Stimulated activated CD8-positive, alpha-beta memory T cell treated with anti-CD3 and anti-CD28 coated beads, Interleukin-7, amount 100 ng/mL, for 1 hour (primary cell): ENCODE results near the gene GPR162.
A peak's percentile ranks its signal among the peaks of the same experiment; 100 is the strongest.

Experiments used
- DNase-seq, 2 donors: peaks; one replicate each; pipeline ENCODE4 v3.0.0-alpha.2; 2020; ENCODE audit warnings: low read depth in 2 of 2

Gene GPR162

DNA sequence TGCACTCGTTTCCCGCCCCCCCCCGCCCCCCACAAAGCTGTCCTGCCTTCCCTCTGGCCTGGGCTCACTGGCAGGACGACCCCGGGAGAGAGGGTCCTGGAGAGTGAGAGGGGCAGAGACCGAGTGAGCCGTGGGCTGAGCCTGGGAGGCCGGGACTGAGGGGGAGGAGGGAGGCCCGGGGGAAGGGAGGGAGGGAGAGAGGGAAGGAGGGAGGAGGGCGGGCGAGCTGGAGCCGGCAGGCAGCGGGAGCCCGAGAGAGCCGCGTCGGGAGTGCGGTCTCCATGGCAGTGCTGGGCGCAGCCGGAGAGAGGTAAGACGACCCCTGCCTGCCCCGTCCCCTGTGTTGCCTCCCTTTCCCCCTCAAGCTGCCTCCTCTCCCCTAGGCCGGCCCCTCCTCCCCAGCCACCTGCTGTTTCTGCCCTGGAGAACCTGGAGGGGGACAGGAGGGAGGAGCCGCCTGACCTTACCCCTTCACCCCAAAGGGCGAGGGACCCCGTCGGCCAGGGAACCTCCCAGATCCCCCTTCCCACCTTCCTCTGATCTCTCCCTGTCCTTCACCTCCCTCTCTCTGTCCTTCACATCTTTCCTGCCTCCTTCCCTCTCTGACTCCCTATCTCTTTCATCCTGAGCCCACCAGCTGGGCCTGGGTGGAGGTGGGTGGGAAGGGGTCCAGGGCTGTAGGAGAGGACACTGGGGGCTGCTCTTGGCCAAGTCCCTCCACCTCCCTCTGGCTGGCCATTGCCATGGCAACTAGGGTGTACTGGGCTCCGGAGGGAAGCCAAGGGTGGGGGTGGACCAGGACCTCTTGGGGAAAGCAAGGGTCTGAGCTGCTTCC, at the start of gene GPR162:
Gene GPR162, plus strand, starts transcription at position 231 of the 835 bp plus-strand sequence. CDS start 2,078 bp downstream, outside the sequence.
- DNase-seq = no peak

DNA sequence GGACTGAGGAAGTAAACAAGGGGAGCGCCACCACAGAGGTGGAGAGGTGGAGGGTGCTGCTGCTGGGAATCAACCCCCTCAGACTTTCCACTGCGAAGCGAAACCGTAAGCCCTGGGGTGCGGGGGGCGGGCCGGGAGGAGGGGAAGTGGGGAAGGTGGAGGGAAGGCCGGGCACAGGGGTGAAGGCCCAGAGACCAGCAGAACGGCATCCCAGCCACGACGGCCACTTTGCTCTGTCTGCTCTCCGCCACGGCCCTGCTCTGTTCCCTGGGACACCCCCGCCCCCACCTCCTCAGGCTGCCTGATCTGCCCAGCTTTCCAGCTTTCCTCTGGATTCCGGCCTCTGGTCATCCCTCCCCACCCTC, 49.3 kb upstream of the GPR162 start, which contains the start of gene LAG3:
Gene LAG3, plus strand, starts transcription at position 190 of the 365 bp plus-strand sequence. CDS start 333 bp downstream, outside the sequence.
- DNase-seq = peak in 1 of 2 donors; percentile 38

- no peak for DNase-seq
Observed at GRCh38 chr12:6772726-6773589, 48.7 kb upstream of the GPR162 start.

GRCh38 chr12:6773590-6774351, 47.9 kb upstream of the GPR162 start:
- DNase-seq = no peak

DNA sequence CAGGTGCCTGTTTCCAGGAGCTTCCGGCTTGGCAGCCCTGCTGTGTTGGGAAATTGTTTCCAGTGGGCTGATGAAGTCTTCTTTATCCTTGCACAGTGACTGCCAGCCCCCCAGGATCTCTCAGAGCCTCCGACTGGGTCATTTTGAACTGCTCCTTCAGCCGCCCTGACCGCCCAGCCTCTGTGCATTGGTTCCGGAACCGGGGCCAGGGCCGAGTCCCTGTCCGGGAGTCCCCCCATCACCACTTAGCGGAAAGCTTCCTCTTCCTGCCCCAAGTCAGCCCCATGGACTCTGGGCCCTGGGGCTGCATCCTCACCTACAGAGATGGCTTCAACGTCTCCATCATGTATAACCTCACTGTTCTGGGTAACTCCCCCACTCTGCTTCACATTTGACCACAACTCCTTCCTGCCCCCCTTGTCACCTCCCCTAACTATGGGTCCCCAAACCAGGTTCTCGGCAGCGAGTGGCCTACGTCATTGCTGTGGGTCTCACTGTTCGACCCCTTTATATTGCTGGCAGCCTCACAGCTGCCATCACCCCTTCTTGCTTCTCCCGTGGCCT, 47.0 kb upstream of the GPR162 start:
- DNase-seq = no peak

- no peak for DNase-seq
Observed at GRCh38 chr12:6775185-6776174, 46.1 kb upstream of the GPR162 start.

DNA sequence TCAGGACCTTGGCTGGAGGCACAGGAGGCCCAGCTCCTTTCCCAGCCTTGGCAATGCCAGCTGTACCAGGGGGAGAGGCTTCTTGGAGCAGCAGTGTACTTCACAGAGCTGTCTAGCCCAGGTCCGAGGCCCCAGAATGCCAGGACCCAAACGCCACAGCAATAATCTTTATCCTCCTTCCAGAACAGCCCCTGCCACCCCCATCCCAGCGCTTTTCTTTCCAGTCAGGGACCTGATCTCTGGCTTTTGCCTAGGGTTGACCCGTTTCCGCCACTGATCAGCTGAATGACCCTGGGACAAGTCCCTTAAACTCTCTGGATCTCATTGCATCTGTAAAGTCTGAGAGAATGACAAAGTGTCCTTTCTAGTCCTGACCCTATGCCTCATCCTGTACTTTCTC, 44.2 kb upstream of the GPR162 start:
- no peak for DNase-seq

DNA sequence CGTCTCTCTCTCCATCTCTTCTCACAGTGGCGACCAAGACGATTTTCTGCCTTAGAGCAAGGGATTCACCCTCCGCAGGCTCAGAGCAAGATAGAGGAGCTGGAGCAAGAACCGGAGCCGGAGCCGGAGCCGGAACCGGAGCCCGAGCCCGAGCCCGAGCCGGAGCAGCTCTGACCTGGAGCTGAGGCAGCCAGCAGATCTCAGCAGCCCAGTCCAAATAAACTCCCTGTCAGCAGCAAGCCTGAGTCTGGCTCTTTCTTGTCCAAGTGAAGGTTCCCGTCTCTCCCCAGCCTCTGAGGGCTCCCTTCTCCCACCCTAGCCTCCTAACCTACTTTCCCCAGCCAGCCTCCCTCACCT, 43.4 kb upstream of the GPR162 start:
- DNase-seq = no peak

DNA sequence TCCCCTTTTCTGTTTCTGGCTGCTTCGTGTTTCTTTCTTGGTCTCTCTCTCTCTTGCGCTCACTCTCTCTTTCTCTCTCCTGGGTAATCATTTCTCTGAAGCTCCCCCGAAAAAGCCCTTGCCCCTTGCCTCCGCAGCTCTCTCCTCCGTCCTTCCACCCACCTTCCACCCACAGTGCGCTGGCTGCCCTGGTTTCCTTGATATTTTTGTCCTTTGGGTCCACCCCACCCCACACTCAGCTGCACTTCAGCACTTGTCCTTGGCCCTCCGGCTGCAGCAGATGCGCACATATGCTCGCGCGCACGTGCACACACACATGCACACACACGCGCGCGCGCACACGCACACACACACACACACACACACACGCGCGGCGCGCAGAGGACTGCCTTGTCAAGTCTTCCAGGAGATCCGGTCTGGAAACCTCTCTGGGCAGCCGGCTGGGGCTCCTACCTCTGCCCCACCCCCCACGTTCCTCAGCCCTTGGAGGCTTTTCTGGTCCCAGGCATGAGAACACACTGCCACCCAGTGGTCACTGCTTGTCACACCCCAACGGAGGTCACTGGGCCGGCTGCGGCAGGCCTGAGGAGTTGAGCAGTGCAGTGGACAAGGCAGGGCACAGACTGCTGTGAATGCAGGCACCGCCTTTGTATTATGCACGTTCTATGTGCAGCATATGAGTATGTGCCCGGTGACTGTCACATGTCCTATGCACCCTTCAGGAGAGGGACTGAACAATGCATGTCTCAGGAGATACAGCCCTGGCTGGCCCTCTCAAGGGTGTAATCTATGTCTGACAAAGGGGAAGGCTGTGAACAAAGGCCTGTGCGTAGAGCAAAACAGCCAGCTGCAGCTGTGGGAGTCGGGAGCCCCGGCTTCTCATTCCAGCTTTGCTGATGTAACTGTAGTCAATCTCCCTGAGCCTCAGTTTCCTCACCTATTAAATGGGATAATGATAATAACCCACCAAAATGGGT, 42.8 kb upstream of the GPR162 start:
- peak; percentile 73 to 79 for DNase-seq

- no peak for DNase-seq
Observed at GRCh38 chr12:6779708-6780432, 41.8 kb upstream of the GPR162 start.

- DNase-seq = no peak
Observed at GRCh38 chr12:6780573-6780972, 41.0 kb upstream of the GPR162 start.

DNA sequence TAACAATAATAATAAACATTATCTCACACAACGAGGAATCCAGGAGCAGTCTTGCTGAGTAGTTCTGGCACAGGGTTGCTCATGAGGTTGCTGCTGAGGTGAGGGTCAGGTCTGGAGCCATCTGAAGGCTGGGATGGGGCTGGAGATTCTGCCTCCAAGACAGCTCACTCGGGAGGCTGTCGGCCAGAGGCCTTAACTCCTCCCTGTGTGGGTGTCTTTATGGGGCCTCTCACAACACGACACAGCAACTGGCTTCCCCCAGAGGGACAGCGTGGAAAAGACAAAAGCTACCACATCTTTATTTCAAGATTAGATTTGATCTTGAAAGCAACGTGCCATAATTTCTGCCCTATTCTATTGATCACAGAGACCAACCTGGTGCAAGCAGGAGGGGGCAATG, 39.5 kb upstream of the GPR162 start:
- no peak for DNase-seq

GRCh38 chr12:6782850-6783566, 38.6 kb upstream of the GPR162 start:
- no peak for DNase-seq

DNA sequence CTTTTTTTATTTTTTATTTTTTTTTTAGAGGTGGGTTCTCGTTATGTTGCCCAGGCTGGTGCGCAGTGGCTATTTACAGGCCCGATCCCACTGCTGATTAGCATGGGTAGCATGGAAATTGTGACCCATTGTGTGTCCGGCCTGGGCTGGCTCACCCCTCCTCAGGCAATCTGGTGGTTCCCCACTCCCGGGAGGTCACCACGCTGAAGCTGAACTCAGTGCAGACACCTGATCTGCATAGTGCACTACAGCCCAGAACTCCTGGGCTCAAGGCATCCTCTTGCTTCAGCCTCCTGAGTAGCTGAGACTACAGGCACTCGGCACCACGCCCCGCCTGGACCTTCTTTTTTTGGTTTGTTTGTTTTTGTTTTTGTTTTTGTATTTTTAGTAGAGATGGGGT, 37.8 kb upstream of the GPR162 start:
- no peak for DNase-seq

DNA sequence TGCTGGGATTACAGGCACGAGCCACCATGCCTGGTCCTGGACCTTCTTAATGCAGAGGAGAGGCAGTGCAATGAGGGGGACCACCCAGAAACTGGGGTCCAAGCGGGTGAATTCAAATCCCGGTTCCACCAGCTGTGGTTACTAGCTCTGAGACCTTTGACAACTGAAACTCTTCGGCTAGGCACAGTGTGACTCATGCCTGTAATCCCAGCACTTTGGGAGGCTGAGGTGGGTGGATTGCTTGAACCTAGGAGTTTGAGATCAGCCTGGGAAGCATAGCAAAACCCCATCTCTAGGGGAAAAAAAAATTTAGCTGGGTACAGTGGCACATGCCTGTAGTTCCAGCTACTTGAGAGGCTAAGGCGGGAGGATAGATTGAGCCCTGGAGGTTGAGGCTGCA, 37.3 kb upstream of the GPR162 start:
- DNase-seq = no peak

- no peak for DNase-seq
Observed at GRCh38 chr12:6784761-6785160, 36.9 kb upstream of the GPR162 start.

DNA sequence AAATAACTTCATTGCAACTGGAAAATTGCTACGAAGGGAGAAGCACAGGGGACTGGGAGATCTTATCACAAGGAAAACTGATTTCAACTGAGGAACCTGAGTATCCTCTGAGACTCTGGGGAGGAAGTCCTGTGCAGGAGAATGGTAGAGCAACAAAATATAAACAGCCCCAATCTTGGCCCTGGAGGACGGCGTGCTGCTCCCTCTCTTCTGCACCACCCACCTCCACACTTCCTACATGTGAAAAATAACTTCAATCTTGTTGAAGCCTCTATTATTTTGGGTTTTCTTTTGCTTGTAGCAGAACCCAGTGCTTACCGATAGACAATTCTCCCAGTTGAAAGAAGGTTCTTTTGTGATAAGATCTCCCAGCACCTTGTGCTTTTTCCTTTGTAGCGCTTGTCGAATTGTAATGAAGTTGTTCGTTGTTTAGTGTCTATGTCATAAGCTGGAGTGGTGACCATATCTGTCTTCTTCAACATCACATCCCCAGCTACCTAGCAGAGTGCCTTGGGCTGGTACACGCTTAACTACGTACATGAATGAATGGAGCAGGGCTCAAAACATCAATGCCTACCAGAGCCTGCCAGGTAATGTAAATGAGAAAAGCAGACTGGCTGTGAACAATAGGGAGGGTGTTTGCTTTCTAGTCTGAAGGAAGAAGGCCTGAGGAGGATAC, 35.1 kb upstream of the GPR162 start:
- DNase-seq = no peak
